Activated CD8-positive, alpha-beta memory T cell treated with anti-CD3 and anti-CD28 coated beads for 4 hours (primary cell): Measurements from ENCODE around the gene UNC119B.

Experiments
- DNase-seq, 2 donors: peaks; one replicate each; pipeline ENCODE4 v3.0.0-alpha.2; 2020; ENCODE audit warnings: low read depth in 2 of 2

UNC119B gene

DNA sequence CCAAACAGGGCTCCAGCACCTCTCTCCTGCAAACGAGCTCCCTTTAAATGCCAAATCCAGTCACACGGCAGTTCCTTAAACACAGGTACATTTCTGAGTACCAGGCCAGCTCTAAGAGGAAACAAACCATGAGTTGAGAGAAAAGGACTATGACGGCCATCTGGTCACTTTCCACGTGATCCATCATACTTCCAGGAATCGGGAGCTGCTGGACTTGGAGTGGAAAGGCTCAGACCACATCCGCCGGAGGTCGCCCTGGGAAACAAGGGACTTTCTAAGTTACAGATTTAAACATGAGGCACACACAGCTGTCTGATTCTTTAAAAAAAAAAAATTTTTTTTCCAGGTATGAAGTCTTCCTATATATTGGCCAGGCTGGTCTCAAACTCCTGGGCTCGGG lies 54.6 kb downstream of the UNC119B start:
- no peak for DNase-seq

- no peak for DNase-seq
Measured at GRCh38 chr12:120766566-120766965, 56.3 kb downstream of the UNC119B start.

GRCh38 chr12:120767071-120768024 lies 57.1 kb downstream of the UNC119B start:
- no peak for DNase-seq

DNA sequence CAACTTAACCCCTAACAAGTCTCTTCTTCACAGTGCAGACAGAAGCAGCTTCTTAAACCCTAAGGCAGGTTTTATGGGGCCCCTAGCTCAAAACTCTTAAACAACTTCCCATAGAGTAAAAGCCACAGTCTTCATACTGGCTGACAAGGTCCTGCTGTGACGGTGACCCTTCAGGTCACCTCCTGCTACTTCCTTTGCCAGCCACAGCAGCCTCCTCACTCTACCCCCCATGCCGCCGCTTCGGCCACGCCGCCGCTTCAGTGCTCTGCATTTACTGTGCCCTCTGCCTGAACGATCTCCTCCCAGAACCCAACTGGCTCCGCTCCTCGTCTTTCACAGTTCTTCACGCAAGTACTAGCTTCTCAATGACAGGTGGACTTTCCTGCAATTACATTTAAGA lies 60.8 kb downstream of the UNC119B start:
- no peak for DNase-seq
